SHP77 (cell line): ENCODE results near the gene ERH.
"Not testable (repeated sequence)": the region's sequence is repeated elsewhere in the genome, so short reads cannot be mapped to it uniquely, and the experiment has no call there.

Experiments used
- DNase-seq, 2 experiments: peaks; one replicate each; lab custom pipeline; 2025; lab: John Stamatoyannopoulos, UW

The ERH gene

GRCh38 chr14:69395929-69396328, 2.2 kb downstream of the ERH start:
- DNase-seq, result no peak

- no peak for DNase-seq
Measured at GRCh38 chr14:69392481-69392880, 5.6 kb downstream of the ERH start.

GRCh38 chr14:69391400-69391799, 6.7 kb downstream of the ERH start:
- not testable (repeated sequence) for DNase-seq

GRCh38 chr14:69387311-69387710, 10.8 kb downstream of the ERH start:
- DNase-seq, result no peak

GRCh38 chr14:69378274-69378673, 19.8 kb downstream of the ERH start:
- DNase-seq, result no peak

GRCh38 chr14:69376439-69376838, 21.7 kb downstream of the ERH start:
- DNase-seq, result no peak

- DNase-seq, result no peak
Measured at GRCh38 chr14:69375722-69376121, 22.4 kb downstream of the ERH start.

GRCh38 chr14:69375182-69375581, 22.9 kb downstream of the ERH start:
- no peak for DNase-seq

GRCh38 chr14:69374235-69374634, 23.9 kb downstream of the ERH start:
- DNase-seq, result no peak

- DNase-seq, result no peak
Measured at GRCh38 chr14:69373104-69373503, 25.0 kb downstream of the ERH start.

- DNase-seq, result no peak
Measured at GRCh38 chr14:69372146-69372545, 26.0 kb downstream of the ERH start.

- DNase-seq, result no peak
Measured at GRCh38 chr14:69370061-69370460, 28.0 kb downstream of the ERH start.

GRCh38 chr14:69368381-69368780, 29.7 kb downstream of the ERH start:
- no peak for DNase-seq

- no peak for DNase-seq
Measured at GRCh38 chr14:69366761-69367160, 31.3 kb downstream of the ERH start.

- no peak for DNase-seq
Measured at GRCh38 chr14:69366069-69366468, 32.0 kb downstream of the ERH start.

GRCh38 chr14:69364378-69364777, 33.7 kb downstream of the ERH start:
- DNase-seq, result no peak

GRCh38 chr14:69363964-69364363, 34.1 kb downstream of the ERH start:
- no peak for DNase-seq

GRCh38 chr14:69363055-69363454, 35.0 kb downstream of the ERH start:
- no peak for DNase-seq

- peak in 1 of 2 experiments; percentile 11 for DNase-seq
Measured at GRCh38 chr14:69360438-69361108, 37.5 kb downstream of the ERH start.

GRCh38 chr14:69358966-69359365, 39.1 kb downstream of the ERH start:
- DNase-seq, result no peak

- no peak for DNase-seq
Measured at GRCh38 chr14:69358233-69358963, 39.7 kb downstream of the ERH start.

- no peak for DNase-seq
Measured at GRCh38 chr14:69357544-69358200, 40.4 kb downstream of the ERH start.

- DNase-seq, result no peak
Measured at GRCh38 chr14:69356903-69357543, 41.1 kb downstream of the ERH start.
